IMR-90 (cell line): ENCODE results near the gene PCDHGA12. TPM values are rescaled to one million over a fixed set of nuclear protein-coding genes. Genes with fewer than 3 reads are reported as not detected.
A peak's percentile ranks its signal among the peaks of the same experiment; 100 is the strongest.

Experiments used
- ATAC-seq: fragments of 200-7000 bp; cut with Tn5 transposase; 2 replicates; pipeline ENCODE4 v1.9.1; 2020; ENCODE audit warnings: low read depth, mild to moderate bottlenecking, moderate library complexity
- BruUV-seq: library from RNA; stranded (reverse); fragments of 400-500 nt; replicated peaks from 2 replicates; lab custom pipeline; 2021; lab: Mats Ljungman, UMichigan
- CTCF ChIA-PET: fragments of 300-600 bp; formaldehyde crosslinking; extraction: SDS; loops from one replicate; lab custom pipeline; 2021; ENCODE audit warnings: antibody characterized with exemption; lab: Yijun Ruan, JAX
- POLR2A ChIA-PET: fragments of 300-600 bp; sonication (Branson Sonifier 250); formaldehyde crosslinking; loops from one replicate; lab custom pipeline; 2022; ENCODE audit warnings: antibody characterized with exemption; ENCODE audit not compliant: unreplicated experiment; lab: Charles Lee
- DNase-seq: peaks from one replicate; pipeline ENCODE4 v3.0.0; 2013
- H2AFZ ChIP-seq: replicated peaks from 2 replicates; pipeline ENCODE3; 2013; ENCODE audit warnings: low read length, mild to moderate bottlenecking; ENCODE audit not compliant: poor library complexity
- H2AK5ac ChIP-seq: 2 replicates; pipeline ENCODE4 v1.6.1; 2013; ENCODE audit warnings: low read depth, low read length, inconsistent platforms
- H2AK9ac ChIP-seq: replicated peaks from 2 replicates; pipeline ENCODE3; 2013; ENCODE audit warnings: mild to moderate bottlenecking, low read depth, low read length, moderate library complexity; ENCODE audit not compliant: poor library complexity
- H2BK120ac ChIP-seq: 2 replicates; pipeline ENCODE4 v1.6.1; 2013; ENCODE audit warnings: low read depth, low read length, inconsistent platforms
- H2BK15ac ChIP-seq: 3 replicates; pipeline ENCODE4 v1.6.1; 2013; ENCODE audit warnings: low read depth, low read length, inconsistent platforms
- H2BK20ac ChIP-seq: 2 replicates; pipeline ENCODE4 v1.6.1; 2013; ENCODE audit warnings: low read depth, mild to moderate bottlenecking, inconsistent platforms, low read length, moderate library complexity
- H2BK5ac ChIP-seq: 2 replicates; pipeline ENCODE4 v1.6.1; 2013; ENCODE audit warnings: mild to moderate bottlenecking, low read depth, low read length, inconsistent platforms; ENCODE audit not compliant: poor library complexity, severe bottlenecking
- H3K14ac ChIP-seq: replicated peaks from 2 replicates; pipeline ENCODE4 v1.6.1; 2013; ENCODE audit warnings: low read depth, low read length, inconsistent platforms
- H3K18ac ChIP-seq: 2 replicates; pipeline ENCODE4 v1.6.1; 2013; ENCODE audit warnings: low read depth, low read length, control low read depth
- H3K23ac ChIP-seq: 2 replicates; pipeline ENCODE4 v1.6.1; 2013; ENCODE audit warnings: low read depth, low read length, inconsistent platforms
- H3K27ac ChIP-seq: 2 replicates; pipeline ENCODE4 v1.5.1; 2013; ENCODE audit warnings: mild to moderate bottlenecking, control low read depth, low read length; ENCODE audit not compliant: insufficient read depth
- H3K27me3 ChIP-seq: 2 replicates; pipeline ENCODE4 v1.6.1; 2013; ENCODE audit warnings: low read length; ENCODE audit not compliant: control insufficient read depth, insufficient read depth
- H3K36me3 ChIP-seq: 2 replicates; pipeline ENCODE4 v1.6.1; 2013; ENCODE audit warnings: low read length, mixed read lengths; ENCODE audit not compliant: control insufficient read depth, insufficient read depth
- H3K4ac ChIP-seq: 2 replicates; pipeline ENCODE4 v1.6.1; 2013; ENCODE audit warnings: low read depth, low read length, inconsistent platforms
- H3K4me1 ChIP-seq: 2 replicates; pipeline ENCODE4 v1.6.1; 2013; ENCODE audit warnings: low read length, mixed read lengths; ENCODE audit not compliant: control insufficient read depth, insufficient read depth
- H3K4me2 ChIP-seq: 2 replicates; pipeline ENCODE4 v1.6.1; 2013; ENCODE audit warnings: low read depth, mild to moderate bottlenecking, control low read depth, low read length, moderate library complexity
- H3K4me3 ChIP-seq: 2 replicates; pipeline ENCODE4 v1.5.1; 2013; ENCODE audit warnings: low read depth, mild to moderate bottlenecking, control low read depth, low read length, moderate library complexity; ENCODE audit not compliant: insufficient read depth
- H3K56ac ChIP-seq: 2 replicates; pipeline ENCODE4 v1.6.1; 2013; ENCODE audit warnings: low read length, inconsistent platforms; ENCODE audit not compliant: insufficient read depth; ENCODE audit errors: extremely low read depth
- H3K79me1 ChIP-seq, 2 experiments: 2 replicates each; pipeline ENCODE4 v1.6.1; 2013; ENCODE audit warnings: low read length in 2 of 2, inconsistent platforms in 1 of 2, low read depth in 1 of 2
- H3K9ac ChIP-seq: 2 replicates; pipeline ENCODE4 v1.6.1; 2013; ENCODE audit warnings: low read depth, low read length, control low read depth
- H3K9me1 ChIP-seq: 2 replicates; pipeline ENCODE4 v1.6.1; 2013; ENCODE audit warnings: low read length, inconsistent platforms; ENCODE audit not compliant: insufficient read depth
- H3K9me3 ChIP-seq: 2 replicates; pipeline ENCODE4 v1.6.1; 2013; ENCODE audit warnings: low read length; ENCODE audit not compliant: control insufficient read depth, insufficient read depth
- H4K20me1 ChIP-seq: 2 replicates; pipeline ENCODE4 v1.6.1; 2013; ENCODE audit warnings: low read length, inconsistent platforms; ENCODE audit not compliant: insufficient read depth
- H4K5ac ChIP-seq: 2 replicates; pipeline ENCODE4 v1.6.1; 2013; ENCODE audit warnings: mild to moderate bottlenecking, low read depth, low read length, control low read depth
- H4K8ac ChIP-seq, 2 experiments: 2 replicates each; pipeline ENCODE4 v1.6.1; 2013; ENCODE audit warnings: low read depth in 2 of 2, low read length in 2 of 2, control low read depth in 1 of 2, inconsistent platforms in 1 of 2
- H4K91ac ChIP-seq: 2 replicates; pipeline ENCODE4 v1.6.1; 2013; ENCODE audit warnings: low read depth, low read length, inconsistent platforms; ENCODE audit not compliant: insufficient read depth
- CEBPB ChIP-seq: IDR thresholded peaks from 2 replicates; pipeline ENCODE4 v1.6.1; 2012; ENCODE audit warnings: low read depth, low read length, improper control_type of control experiment
- whole genome bisulfite sequencing, 2 experiments: methylation state at CpG; one replicate each; pipeline versions ENCODE4 v1.1.5 to v1.1.7; 2013; ENCODE audit warnings: missing lambda C conversion rate in 2 of 2; ENCODE audit not compliant: insufficient read length in 1 of 2; ENCODE audit errors: extremely low coverage in 2 of 2; 5-methylcytosine and 5-hydroxymethylcytosine counted together
- dilution Hi-C: fragments of 300-500 bp; cut with HindIII; formaldehyde crosslinking; loops from one replicate; pipeline ENCODE4 v1.14.3; 2018; ENCODE audit warnings: low sequenced_read_pairs; ENCODE audit not compliant: unreplicated experiment
- in situ Hi-C: fragments of 300-500 bp; cut with MboI; formaldehyde crosslinking; loops from 3 replicates; pipeline ENCODE4 v1.14.3; 2019; ENCODE audit warnings: low sequenced_read_pairs, inconsistent platforms, mixed read lengths
- intact Hi-C: fragments of 100-400 bp; cut with micrococcal nuclease; formaldehyde crosslinking; loops from 2 replicates; pipeline ENCODE4 v1.10.0; 2022
- polyA plus RNA-seq, 3 experiments: library from polyadenylated mRNA; depleted of rRNA; stranded (reverse); fragments of >200 nt; gene quantifications; 2 replicates each; pipeline ENCODE4 v1.2.3, GENCODE V29; 2012; ENCODE audit warnings: low replicate concordance in 1 of 3
- total RNA-seq: library from RNA; depleted of rRNA; stranded (reverse); fragments of >200 nt; gene quantifications from 2 replicates; pipeline ENCODE4 v1.2.3, GENCODE V29; 2012
- TF ChIP-seq, protein P1 (sequence below): fragments of 150-350 bp; IDR thresholded peaks from 2 replicates; pipeline ENCODE4 v1.6.1; 2017; ENCODE audit warnings: mild to moderate bottlenecking, antibody characterized with exemption, low read length, low read depth

Gene PCDHGA12
- total and polyA plus RNA-seq, 2 of the 4 experiments (the other 2 are of a cell fraction) = 7.9 to 8.8 TPM

DNA sequence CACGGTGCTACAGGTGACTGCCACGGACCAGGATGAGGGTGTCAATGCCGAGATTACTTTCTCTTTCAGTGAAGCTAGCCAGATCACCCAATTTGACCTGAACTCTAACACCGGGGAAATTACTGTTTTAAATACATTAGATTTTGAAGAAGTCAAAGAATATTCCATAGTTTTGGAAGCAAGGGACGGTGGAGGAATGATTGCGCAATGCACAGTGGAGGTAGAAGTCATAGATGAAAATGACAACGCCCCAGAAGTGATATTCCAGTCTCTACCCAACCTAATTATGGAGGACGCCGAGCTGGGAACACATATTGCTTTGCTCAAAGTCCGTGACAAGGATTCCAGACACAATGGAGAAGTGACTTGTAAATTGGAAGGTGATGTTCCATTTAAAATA is 41.6 kb upstream of the PCDHGA12 start:
- Histone ChIP-seq H2BK20ac (no peak overlapping the region), H3K9ac (no peak overlapping the region), H3K27ac (no peak overlapping the region), H3K9me3 (peaks cover 50% of the 10 kb centered on the region), H3K14ac (no peak overlapping the region), H2BK5ac (no peak overlapping the region), H4K20me1 (no peaks in the 10 kb centered on the region), H4K5ac (no peak overlapping the region), H2AK5ac (no peak overlapping the region), H3K27me3 (no peaks in the 10 kb centered on the region), H4K8ac (no peak overlapping the region), H2BK120ac (no peak overlapping the region), H3K18ac (no peak overlapping the region), H3K36me3 (peaks cover 19% of the 10 kb centered on the region), H3K4me2 (peak overlapping the region; percentile 9; the same call in 1 of the 2 replicates), H3K23ac (no peak overlapping the region), H3K4me3 (no peak overlapping the region), H2AK9ac (no peak overlapping the region), H3K4ac (no peak overlapping the region), H3K4me1 (peaks cover 1% of the 10 kb centered on the region; the same call in 1 of the 2 replicates), H3K56ac (no peak overlapping the region), H3K9me1 (no peaks in the 10 kb centered on the region), H2BK15ac (no peak overlapping the region), H2AFZ (no peak overlapping the region), H4K91ac (no peak overlapping the region), H3K79me1 (peaks cover 7% of the 10 kb centered on the region in 2 experiments; a peak in 3 of 4 replicates)
- in situ Hi-C loops (no loop called here), dilution Hi-C loops (no loop called here), intact Hi-C loops (no loop called here)
- no TSS peak for BruUV-seq
- CTCF ChIA-PET = no interaction called here
- POLR2A ChIA-PET = no interaction called here
- TF ChIP-seq, protein P1, sequence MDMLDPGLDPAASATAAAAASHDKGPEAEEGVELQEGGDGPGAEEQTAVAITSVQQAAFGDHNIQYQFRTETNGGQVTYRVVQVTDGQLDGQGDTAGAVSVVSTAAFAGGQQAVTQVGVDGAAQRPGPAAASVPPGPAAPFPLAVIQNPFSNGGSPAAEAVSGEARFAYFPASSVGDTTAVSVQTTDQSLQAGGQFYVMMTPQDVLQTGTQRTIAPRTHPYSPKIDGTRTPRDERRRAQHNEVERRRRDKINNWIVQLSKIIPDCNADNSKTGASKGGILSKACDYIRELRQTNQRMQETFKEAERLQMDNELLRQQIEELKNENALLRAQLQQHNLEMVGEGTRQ = no peak
- TF ChIP-seq CEBPB = peak; percentile 95
- ATAC-seq (no peak), DNase-seq (no peak)
- WGBS, 2 experiments = no CpG with 5 or more reads among the region's 10 CpGs
